Subcutaneous abdominal adipose tissue (tissue), 5 donors: ENCODE data around the gene ABR.

Experiments used
- H3K27ac ChIP-seq: one replicate; pipeline ENCODE4 v1.7.0; 2013; ENCODE audit warnings: low read depth, mild to moderate bottlenecking, inconsistent platforms, low read length, moderate library complexity
- H3K27me3 ChIP-seq, 5 donors: one replicate each; pipeline ENCODE4 v1.7.0; 2013; ENCODE audit warnings: low read length in 5 of 5, inconsistent platforms in 1 of 5; ENCODE audit not compliant: control insufficient read depth in 5 of 5, insufficient read depth in 4 of 5
- H3K36me3 ChIP-seq, 5 donors: one replicate each; pipeline ENCODE4 v1.7.0; 2013; ENCODE audit warnings: low read length in 5 of 5; ENCODE audit not compliant: control insufficient read depth in 5 of 5, insufficient read depth in 5 of 5
- H3K4me1 ChIP-seq, 5 donors: one replicate each; pipeline ENCODE4 v1.7.0; 2013; ENCODE audit warnings: low read length in 5 of 5, mild to moderate bottlenecking in 3 of 5, moderate library complexity in 1 of 5; ENCODE audit not compliant: control insufficient read depth in 5 of 5, insufficient read depth in 5 of 5
- H3K4me3 ChIP-seq, 5 donors: one replicate each; pipeline ENCODE4 v1.7.0; 2013; ENCODE audit warnings: low read length in 5 of 5, low read depth in 1 of 5
- H3K9ac ChIP-seq, 5 donors: one replicate each; pipeline ENCODE4 v1.7.0; 2013; ENCODE audit warnings: low read length in 5 of 5, mild to moderate bottlenecking in 4 of 5, moderate library complexity in 3 of 5
- H3K9me3 ChIP-seq, 5 donors: one replicate each; pipeline ENCODE4 v1.7.0; 2013; ENCODE audit warnings: low read length in 5 of 5; ENCODE audit not compliant: control insufficient read depth in 5 of 5
- donor health status: healthy.
- donor health status: healthy.
- donor health status: healthy.
- donor health status: healthy.
- donor health status: healthy.

ABR gene

GRCh38 chr17:1012823-1013728, 166.7 kb downstream of the ABR start:
- Histone ChIP-seq H3K27me3 (no peaks in the 10 kb centered on the region), H3K4me1 (peaks cover 4 to 21% (median 19%) of the 10 kb centered on the region in 5 donors), H3K9me3 (no peaks in the 10 kb centered on the region), H3K36me3 (peaks cover 0 to 52% (median 35%) of the 10 kb centered on the region in 5 donors), H3K27ac (no peak overlapping the region), H3K4me3 (no peak overlapping the region), H3K9ac (no peak overlapping the region)

GRCh38 chr17:1011760-1012735, 167.7 kb downstream of the ABR start:
- H3K4me3 ChIP-seq, result no peak overlapping the region
- H3K9ac ChIP-seq, result no peak overlapping the region
- no peak overlapping the region for H3K27ac ChIP-seq
- no peaks in the 10 kb centered on the region for H3K9me3 ChIP-seq
- peaks cover 4 to 31% (median 30%) of the 10 kb centered on the region in 5 donors for H3K4me1 ChIP-seq
- H3K27me3 ChIP-seq, result no peaks in the 10 kb centered on the region
- H3K36me3 ChIP-seq, result peaks cover 0 to 61% (median 39%) of the 10 kb centered on the region in 5 donors

GRCh38 chr17:1011138-1011537, 168.6 kb downstream of the ABR start:
- Histone ChIP-seq H3K27me3 (no peaks in the 10 kb centered on the region), H3K9ac (no peak overlapping the region), H3K27ac (no peak overlapping the region), H3K4me3 (no peak overlapping the region), H3K4me1 (peaks cover 8 to 37% (median 35%) of the 10 kb centered on the region in 5 donors), H3K9me3 (no peaks in the 10 kb centered on the region), H3K36me3 (peaks cover 0 to 63% (median 38%) of the 10 kb centered on the region in 5 donors)

GRCh38 chr17:1010586-1010985, 169.2 kb downstream of the ABR start:
- H3K9me3 ChIP-seq, result no peaks in the 10 kb centered on the region
- no peaks in the 10 kb centered on the region for H3K27me3 ChIP-seq
- no peak overlapping the region for H3K27ac ChIP-seq
- H3K4me1 ChIP-seq, result peaks cover 9 to 43% (median 40%) of the 10 kb centered on the region in 5 donors
- H3K9ac ChIP-seq, result no peak overlapping the region
- H3K36me3 ChIP-seq, result peaks cover 0 to 69% (median 40%) of the 10 kb centered on the region in 5 donors
- no peak overlapping the region for H3K4me3 ChIP-seq

GRCh38 chr17:1010086-1010450, 169.7 kb downstream of the ABR start:
- Histone ChIP-seq H3K4me1 (peaks cover 12 to 48% (median 45%) of the 10 kb centered on the region in 5 donors), H3K27ac (no peak overlapping the region), H3K36me3 (peaks cover 0 to 74% (median 40%) of the 10 kb centered on the region in 5 donors)

GRCh38 chr17:1009229-1010085, 170.3 kb downstream of the ABR start:
- no peak overlapping the region for H3K9ac ChIP-seq

More at GRCh38 chr17:1010086-1010450, 169.7 kb downstream of the ABR start:
- no peaks in the 10 kb centered on the region for H3K9me3 ChIP-seq
- no peaks in the 10 kb centered on the region for H3K27me3 ChIP-seq
- no peak overlapping the region for H3K4me3 ChIP-seq
- no peak overlapping the region for H3K9ac ChIP-seq

GRCh38 chr17:1008008-1008761, 171.6 kb downstream of the ABR start:
- H3K36me3 ChIP-seq, result peaks cover 0 to 89% (median 50%) of the 10 kb centered on the region in 5 donors

More at GRCh38 chr17:1009229-1010085, 170.3 kb downstream of the ABR start:
- H3K36me3 ChIP-seq, result peaks cover 0 to 80% (median 42%) of the 10 kb centered on the region in 5 donors
- no peaks in the 10 kb centered on the region for H3K27me3 ChIP-seq
- H3K9me3 ChIP-seq, result no peaks in the 10 kb centered on the region
- H3K27ac ChIP-seq, result no peak overlapping the region
- H3K4me1 ChIP-seq, result peaks cover 14 to 54% (median 48%) of the 10 kb centered on the region in 5 donors
- H3K4me3 ChIP-seq, result no peak overlapping the region

GRCh38 chr17:1007310-1008007, 172.3 kb downstream of the ABR start:
- no peaks in the 10 kb centered on the region for H3K9me3 ChIP-seq
- H3K36me3 ChIP-seq, result peaks cover 0 to 89% (median 54%) of the 10 kb centered on the region in 5 donors
- H3K4me3 ChIP-seq, result peak overlapping the region in 1 of 5 donors; percentile 18
- H3K4me1 ChIP-seq, result peaks cover 17 to 72% (median 68%) of the 10 kb centered on the region in 5 donors
- peak overlapping the region; percentile 39 for H3K27ac ChIP-seq
- no peaks in the 10 kb centered on the region for H3K27me3 ChIP-seq
- peak overlapping the region in 1 of 5 donors; percentile 35 for H3K9ac ChIP-seq

More at GRCh38 chr17:1008008-1008761, 171.6 kb downstream of the ABR start:
- peak overlapping the region; percentile 39 for H3K27ac ChIP-seq
- no peaks in the 10 kb centered on the region for H3K27me3 ChIP-seq
- no peaks in the 10 kb centered on the region for H3K9me3 ChIP-seq
- peak overlapping the region in 3 of 5 donors; percentile 4 to 35 (median 28) for H3K9ac ChIP-seq
- H3K4me3 ChIP-seq, result peak overlapping the region in 1 of 5 donors; percentile 18
- H3K4me1 ChIP-seq, result peaks cover 17 to 66% (median 60%) of the 10 kb centered on the region in 5 donors
